GM12892 (cell line): Measurements from ENCODE around the gene SMPD3.

Source experiments
- POLR2AphosphoS5 ChIP-seq: IDR thresholded peaks from 2 replicates; pipeline ENCODE4 v1.6.1; 2011; ENCODE audit warnings: low read depth, low read length, control low read depth
- TAF1 ChIP-seq: IDR thresholded peaks from 2 replicates; pipeline ENCODE4 v1.6.1; 2011; ENCODE audit warnings: low read depth, mild to moderate bottlenecking, control low read depth, low read length, borderline replicate concordance

DNA sequence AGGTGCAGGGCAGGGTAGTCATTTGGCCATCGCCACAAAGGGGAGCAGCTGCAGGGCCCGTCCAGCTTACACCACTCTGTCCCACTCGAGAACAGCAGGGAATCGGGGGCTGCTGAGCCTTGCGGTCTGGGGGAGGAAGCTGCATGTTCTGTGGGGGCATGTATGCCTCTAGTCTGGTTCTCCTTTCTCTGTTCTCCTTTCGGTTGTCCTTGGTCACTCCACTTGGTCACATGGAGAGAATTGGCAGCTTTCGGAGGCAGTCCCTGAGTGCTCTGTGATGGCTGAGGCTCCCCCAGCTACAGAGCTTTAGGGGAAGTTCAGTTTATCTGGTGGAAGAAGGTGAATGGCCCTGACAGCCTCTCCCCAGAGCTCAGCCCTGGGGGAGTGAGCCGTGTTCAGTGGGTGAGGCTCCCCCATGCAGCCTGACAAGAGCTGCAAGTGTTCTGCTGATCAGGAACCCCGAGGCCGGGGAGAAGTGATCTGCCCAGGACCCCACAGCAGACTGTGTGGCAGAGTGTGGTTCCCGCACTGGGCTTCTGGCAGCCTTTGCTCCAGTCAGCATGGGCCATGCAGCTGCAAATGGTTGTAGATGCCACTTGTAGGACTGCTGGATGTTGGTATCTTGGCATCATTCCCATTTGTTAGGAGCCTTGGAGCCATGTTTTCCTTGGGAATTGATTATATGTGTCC lies 22.3 kb upstream of the SMPD3 start:
- TF ChIP-seq POLR2AphosphoS5 (peak; percentile 48; the same call in 1 of the 2 replicates), TAF1 (no peak)
